ENCODE data around the gene VCAN.

- TF ChIP-seq SP1 (IDR thresholded peaks at IDR 0.05) (no peak), ARNT (IDR thresholded peaks at IDR 0.05) (no peak)
Measured at GRCh38 chr5:83516377-83516776, 44.8 kb downstream of the VCAN start.
